SKM-1 (cell line): ENCODE measurements around the gene LDLRAD2.

ENCODE experiments used
- DNase-seq: peaks from one replicate; lab custom pipeline; 2025; ENCODE audit not compliant: unreplicated experiment; lab: John Stamatoyannopoulos, UW

Gene LDLRAD2

GRCh38 chr1:21857840-21858670 is 46.0 kb downstream of the LDLRAD2 start:
- no peak for DNase-seq

DNA sequence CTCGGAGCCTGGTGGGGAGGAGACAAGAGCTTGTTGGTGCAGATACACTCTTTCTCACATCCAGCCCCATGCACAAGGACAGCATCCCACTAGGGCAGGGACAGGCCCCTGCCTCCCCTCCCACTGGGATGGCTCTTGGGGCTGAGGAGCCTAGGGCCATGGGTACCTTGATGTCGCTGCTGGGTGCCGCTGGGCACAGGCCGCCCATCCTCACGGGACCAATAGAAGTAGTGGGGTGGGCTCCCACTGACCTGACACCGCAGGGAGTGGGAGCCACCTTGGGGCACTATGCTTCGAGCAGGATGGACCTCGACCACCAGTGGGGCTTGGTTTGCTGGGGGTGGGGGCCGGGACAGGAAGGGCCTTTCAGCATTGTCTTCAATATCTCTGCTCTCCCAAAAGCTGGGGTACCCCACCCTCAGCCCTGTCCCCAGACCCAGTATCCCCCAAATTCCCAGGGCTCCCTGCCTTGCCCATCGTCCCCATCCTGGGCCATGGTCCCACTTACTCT is 47.7 kb downstream of the LDLRAD2 start:
- no peak for DNase-seq

GRCh38 chr1:21860971-21861370 is 48.9 kb downstream of the LDLRAD2 start:
- no peak for DNase-seq

GRCh38 chr1:21861602-21862429 is 49.8 kb downstream of the LDLRAD2 start:
- DNase-seq, result no peak

DNA sequence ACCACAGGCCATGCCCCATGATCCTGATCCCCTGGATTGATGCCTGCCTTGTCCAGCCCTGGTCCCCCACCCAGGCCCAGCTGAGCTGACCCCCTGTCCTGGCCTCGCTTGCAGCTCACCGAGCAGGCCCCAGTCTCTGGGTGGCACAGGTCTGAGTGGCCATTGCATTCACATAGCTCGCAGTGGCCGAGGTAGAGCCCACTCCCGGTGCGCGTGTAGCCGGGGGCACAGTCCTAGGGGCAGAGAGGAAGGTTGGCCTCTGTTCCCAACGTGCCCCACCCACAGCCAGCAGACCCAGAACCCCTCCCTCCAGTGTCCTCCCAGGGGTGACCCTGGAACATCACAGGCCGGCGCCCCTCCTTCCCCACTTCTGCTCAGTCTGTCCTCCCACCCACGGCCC is 51.9 kb downstream of the LDLRAD2 start:
- no peak for DNase-seq

DNA sequence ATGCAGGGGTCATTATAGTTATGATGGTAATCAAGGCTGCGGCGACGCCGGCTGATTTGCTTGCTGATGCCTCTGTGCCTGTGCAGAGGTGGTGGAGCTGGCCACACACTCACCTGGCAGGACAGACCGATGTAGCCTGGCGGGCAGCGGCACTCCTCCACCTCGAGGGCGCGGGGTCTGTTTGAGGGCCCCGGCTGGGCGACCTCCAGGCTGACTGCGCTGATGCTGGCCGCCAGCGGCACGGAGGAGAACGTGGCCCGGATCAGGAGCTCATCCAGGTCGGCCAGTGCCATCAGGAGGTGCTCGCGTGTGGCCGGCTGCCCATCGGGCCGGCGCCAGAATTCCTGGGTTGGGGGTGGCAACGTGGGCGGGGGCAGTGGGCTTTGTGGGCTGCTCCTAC is 52.7 kb downstream of the LDLRAD2 start:
- DNase-seq, result no peak

- no peak for DNase-seq
Observed at GRCh38 chr1:21865609-21865942, 53.5 kb downstream of the LDLRAD2 start.

DNA sequence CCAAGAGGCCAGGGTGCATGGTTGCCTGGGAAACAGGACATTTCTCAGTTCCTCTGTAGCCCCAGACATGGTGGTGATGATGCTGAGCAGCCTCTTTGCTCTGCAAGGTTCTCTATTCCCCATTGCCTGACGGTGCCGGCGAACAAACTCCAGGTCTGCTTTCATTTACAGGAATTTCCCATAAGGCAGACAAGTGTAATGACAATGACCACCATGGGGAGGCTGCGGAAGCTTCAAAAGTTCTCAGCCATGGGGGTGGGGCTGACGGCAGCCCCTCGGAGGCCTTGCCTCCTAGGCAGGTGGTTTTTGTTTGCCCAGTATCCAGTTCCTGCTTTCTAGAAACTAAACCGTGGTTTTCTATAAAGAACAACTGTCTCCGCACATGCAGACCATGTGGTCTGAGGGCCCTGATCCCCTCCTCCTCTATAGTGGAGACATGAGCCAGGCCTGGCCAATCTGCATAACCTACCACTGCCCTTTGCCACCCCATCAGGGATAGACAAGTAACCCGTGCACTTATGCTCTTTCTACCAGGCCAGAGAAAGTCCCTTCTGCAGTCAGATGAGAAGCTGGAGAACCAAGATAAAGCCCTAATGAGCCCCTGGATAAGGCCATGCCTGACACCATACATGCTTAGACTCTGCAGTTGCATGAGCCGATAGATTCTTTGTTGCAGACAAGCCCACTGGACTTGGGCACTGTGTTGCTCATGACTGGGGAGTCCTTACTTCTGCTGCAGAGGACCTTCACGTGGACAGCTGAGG is 54.1 kb downstream of the LDLRAD2 start:
- DNase-seq, result no peak

- no peak for DNase-seq
Observed at GRCh38 chr1:21866707-21867043, 54.6 kb downstream of the LDLRAD2 start.

- DNase-seq, result no peak
Observed at GRCh38 chr1:21867451-21867996, 55.5 kb downstream of the LDLRAD2 start.

DNA sequence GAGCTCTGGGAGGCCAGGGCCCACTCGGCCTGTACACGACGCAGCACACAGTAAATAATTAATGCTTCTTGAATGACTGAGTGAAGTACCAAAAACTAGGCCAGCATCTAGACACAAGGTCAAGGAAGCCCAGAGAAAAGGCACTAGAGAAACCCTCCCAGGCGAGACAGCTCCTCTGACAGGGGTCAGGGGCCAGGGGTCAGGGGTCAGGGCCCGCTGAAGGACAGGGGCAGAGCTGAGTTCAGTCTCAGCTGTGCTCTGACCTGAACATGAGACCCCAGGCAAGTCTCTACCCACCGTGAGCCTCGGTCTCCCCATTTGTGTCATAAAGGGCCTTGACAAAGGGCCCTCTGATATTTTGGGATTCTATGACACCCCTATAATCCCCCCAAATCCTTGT is 56.4 kb downstream of the LDLRAD2 start:
- no peak for DNase-seq

DNA sequence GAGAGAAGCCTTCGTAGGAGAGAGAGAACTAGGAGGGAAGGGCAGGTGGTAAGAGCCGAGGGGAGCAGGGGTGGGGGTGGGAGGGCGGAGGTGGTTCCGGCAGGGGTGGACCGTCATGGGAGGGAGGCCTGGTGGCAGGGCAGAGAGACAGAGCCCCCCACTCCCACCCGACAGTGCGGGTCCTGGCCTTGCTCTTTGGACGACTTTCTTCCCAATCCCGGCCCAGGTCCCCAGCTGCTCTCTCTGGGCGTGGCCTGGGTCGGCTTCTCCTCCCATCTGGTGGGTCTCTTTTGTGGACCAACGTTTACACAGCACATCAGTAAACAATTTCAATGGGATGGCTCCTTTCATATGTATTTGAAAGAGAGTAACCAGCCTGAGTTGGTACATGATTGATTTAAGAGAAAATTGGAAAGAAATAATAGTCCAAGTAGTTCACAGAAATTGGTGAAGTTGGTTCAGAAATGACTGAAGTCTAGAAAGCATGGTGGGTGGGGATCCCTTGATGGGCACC is 56.9 kb downstream of the LDLRAD2 start:
- no peak for DNase-seq

DNA sequence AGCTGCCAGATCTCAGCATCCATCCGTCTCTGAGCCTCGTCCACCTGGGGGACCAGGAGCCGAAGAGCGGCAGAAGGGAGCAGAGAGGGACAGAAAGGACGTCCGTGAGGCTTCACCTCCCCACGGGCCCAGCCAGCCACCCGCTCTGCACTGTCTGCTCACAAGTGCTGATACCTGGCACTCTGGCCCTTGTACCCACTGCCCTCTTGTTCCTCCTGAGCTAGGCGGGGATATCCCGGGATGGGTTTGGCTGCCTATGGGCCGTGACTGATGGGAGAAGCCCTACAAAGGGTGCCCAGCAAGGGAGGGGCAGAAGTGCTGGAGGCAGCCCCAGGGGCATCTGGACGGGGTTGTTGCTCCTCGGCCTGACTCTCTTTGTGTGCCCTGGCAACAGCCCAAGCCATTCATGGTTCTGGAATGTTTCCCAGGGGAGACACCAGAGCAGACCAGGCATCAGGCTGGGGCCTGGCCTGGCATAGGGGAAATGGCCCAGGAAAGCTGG is 57.6 kb downstream of the LDLRAD2 start:
- DNase-seq, result no peak

DNA sequence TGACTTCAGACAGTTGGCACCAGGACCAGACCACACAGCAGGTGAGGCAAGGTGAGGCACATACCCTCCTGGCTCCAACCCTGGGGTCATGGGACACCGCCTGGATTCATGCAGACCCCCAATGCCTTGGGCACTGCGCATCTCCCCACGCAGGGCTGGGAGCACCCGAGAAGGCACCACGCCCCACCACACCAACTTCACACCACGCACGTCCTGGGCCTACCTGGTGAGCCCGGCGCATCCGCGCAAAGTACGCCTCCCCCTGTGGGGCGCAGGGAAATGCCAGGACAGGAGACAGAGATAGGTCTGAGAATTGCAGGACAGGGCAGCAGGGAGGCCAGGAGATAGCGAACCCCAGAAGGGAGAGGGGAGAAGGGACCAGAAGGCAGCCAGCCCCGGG is 58.5 kb downstream of the LDLRAD2 start:
- DNase-seq, result no peak

DNA sequence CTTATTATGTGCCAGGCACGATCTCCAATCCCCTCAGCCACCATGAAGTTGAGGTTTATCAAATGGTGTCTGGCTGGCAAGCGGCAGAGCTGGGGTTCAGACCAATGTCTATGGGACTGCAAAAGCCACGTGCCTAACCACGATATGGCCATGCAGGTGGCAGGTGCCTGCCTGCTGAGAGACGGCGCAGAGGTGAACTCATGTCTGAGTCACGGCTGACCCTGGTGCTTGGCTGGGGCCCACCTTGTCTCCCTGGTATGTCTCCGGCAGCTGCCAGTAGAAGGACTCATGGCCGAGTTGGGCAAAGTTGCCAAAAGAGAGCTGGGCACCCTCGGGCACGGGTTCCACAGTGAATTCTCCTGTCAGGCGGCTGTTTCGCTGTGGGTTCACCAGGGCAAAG is 59.9 kb downstream of the LDLRAD2 start:
- no peak for DNase-seq

DNA sequence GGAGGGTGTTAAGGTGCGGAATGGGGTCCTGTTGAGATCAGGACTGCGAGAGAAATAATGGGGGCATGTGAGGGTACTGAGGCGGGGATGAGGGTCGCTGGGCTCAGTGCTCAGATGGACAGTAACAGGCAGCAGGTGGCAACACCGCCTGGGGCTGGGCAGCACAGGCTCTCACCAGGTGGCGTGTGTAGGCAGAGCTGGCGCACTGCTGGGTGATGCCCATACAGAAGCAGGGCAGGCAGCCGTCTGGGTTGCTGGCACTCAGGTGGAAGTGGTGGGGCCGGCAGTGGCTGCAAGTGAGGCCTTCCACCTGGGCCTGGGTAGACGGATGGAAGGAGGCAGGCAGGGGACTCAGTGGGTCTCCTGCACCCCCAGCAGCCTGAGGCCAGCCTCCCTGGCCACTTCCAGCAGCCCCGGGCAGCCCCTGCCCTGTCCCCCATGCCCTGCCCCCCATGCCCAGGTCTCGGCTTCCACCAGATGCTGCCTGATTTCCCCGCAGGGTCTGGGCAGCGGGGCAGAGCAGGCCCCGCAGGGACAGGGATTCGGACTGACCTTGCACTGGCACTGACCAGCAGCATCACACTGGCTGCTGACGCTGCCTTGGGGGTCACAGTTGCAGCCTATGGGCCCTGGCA is 60.5 kb downstream of the LDLRAD2 start:
- no peak for DNase-seq

DNA sequence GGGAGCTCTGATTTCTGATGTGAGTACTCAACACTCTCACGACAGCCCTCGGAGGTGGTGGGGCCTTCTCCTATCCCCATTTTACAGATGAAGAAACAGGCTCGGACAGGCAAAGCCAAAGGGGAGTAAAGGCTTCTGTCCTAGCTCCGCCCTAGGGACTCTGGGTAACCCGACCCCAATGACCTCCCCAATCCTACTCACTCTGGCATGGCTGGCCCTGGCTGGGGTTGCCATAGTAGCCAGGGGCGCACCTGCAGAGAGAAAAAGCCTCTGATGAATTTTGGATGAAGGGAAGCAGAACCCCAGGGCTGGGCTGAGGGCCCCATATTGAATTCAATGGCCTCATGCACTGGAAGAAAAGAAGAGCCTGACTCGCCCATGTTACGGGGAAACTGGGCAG is 61.1 kb downstream of the LDLRAD2 start:
- DNase-seq, result no peak

- no peak for DNase-seq
Observed at GRCh38 chr1:21873761-21874160, 61.7 kb downstream of the LDLRAD2 start.

- DNase-seq, result no peak
Observed at GRCh38 chr1:21874328-21874727, 62.3 kb downstream of the LDLRAD2 start.
